NCI-H1436 (cell line): ENCODE data around the gene ADAMTSL2.
"Not testable (repeated sequence)": the region's sequence is repeated elsewhere in the genome, so short reads cannot be mapped to it uniquely, and the experiment has no call there.

Source experiments
- DNase-seq: peaks from one replicate; lab custom pipeline; 2025; lab: John Stamatoyannopoulos, UW

ADAMTSL2 gene

GRCh38 chr9:133558191-133559126, 24.0 kb downstream of the ADAMTSL2 start:
- DNase-seq, result no peak

GRCh38 chr9:133560311-133560710, 25.8 kb downstream of the ADAMTSL2 start:
- DNase-seq, result no peak

- DNase-seq, result no peak
These were observed 26.4 kb downstream of the ADAMTSL2 start for GRCh38 chr9:133560944-133561343.

- no peak for DNase-seq
These were observed 27.6 kb downstream of the ADAMTSL2 start for GRCh38 chr9:133561976-133562554.

GRCh38 chr9:133562611-133563290, 28.2 kb downstream of the ADAMTSL2 start:
- DNase-seq, result no peak

- no peak for DNase-seq
These were observed 28.8 kb downstream of the ADAMTSL2 start for GRCh38 chr9:133563291-133563796.

GRCh38 chr9:133563814-133564213, 29.3 kb downstream of the ADAMTSL2 start:
- not testable (repeated sequence) for DNase-seq

GRCh38 chr9:133564451-133565116, 30.1 kb downstream of the ADAMTSL2 start:
- DNase-seq, result no peak

GRCh38 chr9:133566382-133566781, 31.9 kb downstream of the ADAMTSL2 start:
- no peak for DNase-seq

- no peak for DNase-seq
These were observed 32.3 kb downstream of the ADAMTSL2 start for GRCh38 chr9:133566817-133567216.

- no peak for DNase-seq
These were observed 33.7 kb downstream of the ADAMTSL2 start for GRCh38 chr9:133568186-133568585.

- no peak for DNase-seq
These were observed 34.7 kb downstream of the ADAMTSL2 start for GRCh38 chr9:133569121-133569785.

GRCh38 chr9:133569891-133570690, 35.6 kb downstream of the ADAMTSL2 start:
- DNase-seq, result no peak

GRCh38 chr9:133570691-133571080, 36.2 kb downstream of the ADAMTSL2 start:
- DNase-seq, result no peak

- DNase-seq, result no peak
These were observed 36.9 kb downstream of the ADAMTSL2 start for GRCh38 chr9:133571391-133571890.

- DNase-seq, result no peak
These were observed 37.5 kb downstream of the ADAMTSL2 start for GRCh38 chr9:133571896-133572595.

- no peak for DNase-seq
These were observed 38.4 kb downstream of the ADAMTSL2 start for GRCh38 chr9:133572821-133573361.

GRCh38 chr9:133573791-133574515, 39.4 kb downstream of the ADAMTSL2 start:
- DNase-seq, result no peak

GRCh38 chr9:133574771-133575170, 40.3 kb downstream of the ADAMTSL2 start:
- no peak for DNase-seq
